ENCODE data around the gene KCNK4.
A peak's percentile ranks its signal among the peaks of the same experiment; 100 is the strongest.

Gene KCNK4

DNA sequence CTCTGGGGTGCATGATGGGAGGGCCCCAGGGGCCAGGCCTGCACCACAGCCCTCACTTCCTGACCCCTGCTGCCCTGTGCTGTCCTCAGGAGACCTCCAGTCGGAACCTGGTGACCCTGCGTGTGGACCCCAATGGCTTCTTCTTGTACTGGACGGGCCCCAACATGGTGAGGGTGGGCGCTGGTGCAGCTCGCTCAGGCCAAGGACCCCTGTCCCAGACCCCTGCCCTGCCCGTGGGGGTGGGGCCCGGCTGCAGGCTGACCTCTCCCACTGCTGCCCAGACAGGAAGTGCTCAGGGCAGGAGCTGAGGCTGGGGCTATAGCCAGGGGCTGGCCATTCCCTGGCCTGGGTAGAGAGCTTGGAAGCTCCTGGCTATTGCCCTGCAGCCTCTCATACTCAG is 36.8 kb upstream of the KCNK4 start:
- DNase-seq = no peak

DNA sequence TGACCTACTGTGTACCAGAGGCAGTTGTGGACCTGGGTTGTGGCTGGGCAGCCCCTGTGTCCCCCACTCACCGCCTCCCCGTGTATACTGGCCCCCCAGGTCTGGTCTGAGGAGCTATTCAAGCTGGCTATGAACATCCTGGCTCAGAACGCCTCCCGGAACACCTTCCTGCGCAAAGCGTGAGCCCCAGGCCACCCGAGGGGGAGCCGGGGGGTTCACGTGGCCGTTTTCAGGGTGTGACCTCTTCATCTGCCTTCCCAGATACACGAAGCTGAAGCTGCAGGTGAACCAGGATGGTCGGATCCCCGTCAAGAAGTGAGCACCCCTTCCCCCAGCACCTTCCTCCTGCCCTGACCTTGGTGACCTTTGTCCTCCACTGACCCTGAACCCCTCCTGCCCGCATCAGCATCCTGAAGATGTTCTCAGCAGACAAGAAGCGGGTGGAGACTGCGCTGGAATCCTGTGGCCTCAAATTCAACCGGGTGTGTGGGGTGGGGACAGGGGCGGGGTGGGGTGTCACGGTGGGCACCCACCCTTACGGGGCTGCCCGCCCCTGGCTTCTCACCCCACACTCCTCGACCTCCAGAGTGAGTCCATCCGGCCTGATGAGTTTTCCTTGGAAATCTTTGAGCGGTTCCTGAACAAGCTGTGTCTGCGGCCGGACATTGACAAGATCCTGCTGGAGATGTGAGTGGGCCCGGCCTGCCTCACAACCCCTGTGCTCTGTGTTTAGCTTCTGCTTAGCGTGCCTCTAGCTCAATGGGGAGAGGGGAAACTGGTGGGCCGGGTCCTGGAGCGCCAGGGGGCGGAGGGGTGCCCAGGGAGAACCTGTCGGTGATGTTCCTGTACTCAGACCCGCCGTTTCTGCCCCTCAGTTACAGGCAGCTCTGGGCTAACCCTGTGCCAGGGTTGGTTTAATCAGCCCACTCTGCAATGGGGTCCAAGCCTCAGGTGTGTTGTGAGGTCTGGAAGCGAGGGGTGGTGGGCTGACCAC is 35.7 kb upstream of the KCNK4 start:
- no peak for DNase-seq

DNA sequence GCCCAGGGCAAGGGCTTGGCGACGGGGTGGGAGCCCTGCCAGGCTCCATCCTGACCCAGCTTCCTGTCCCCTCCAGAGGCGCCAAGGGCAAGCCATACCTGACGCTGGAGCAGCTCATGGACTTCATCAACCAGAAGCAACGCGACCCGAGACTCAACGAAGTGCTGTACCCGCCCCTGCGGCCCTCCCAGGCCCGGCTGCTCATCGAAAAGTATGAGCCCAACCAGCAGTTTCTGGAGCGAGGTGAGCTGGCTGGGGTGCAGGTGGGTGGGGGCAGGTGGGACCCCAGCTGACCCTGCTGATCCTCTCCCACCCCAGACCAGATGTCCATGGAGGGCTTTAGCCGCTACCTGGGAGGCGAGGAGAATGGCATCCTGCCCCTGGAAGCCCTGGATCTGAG is 34.8 kb upstream of the KCNK4 start:
- no peak for DNase-seq

DNA sequence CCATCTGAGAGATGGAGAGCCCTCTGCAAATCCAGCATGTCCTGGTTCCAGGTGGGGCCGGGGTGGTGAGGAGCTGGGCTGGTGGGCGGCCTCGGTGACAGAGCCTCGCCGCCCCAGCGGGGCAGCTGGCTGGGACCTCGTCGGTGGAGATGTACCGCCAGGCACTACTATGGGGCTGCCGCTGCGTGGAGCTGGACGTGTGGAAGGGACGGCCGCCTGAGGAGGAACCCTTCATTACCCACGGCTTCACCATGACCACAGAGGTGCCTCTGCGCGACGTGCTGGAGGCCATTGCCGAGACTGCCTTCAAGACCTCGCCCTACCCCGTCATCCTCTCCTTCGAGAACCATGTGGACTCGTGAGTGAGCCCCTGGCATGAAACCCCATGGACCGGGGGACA is 32.7 kb upstream of the KCNK4 start:
- DNase-seq = no peak

DNA sequence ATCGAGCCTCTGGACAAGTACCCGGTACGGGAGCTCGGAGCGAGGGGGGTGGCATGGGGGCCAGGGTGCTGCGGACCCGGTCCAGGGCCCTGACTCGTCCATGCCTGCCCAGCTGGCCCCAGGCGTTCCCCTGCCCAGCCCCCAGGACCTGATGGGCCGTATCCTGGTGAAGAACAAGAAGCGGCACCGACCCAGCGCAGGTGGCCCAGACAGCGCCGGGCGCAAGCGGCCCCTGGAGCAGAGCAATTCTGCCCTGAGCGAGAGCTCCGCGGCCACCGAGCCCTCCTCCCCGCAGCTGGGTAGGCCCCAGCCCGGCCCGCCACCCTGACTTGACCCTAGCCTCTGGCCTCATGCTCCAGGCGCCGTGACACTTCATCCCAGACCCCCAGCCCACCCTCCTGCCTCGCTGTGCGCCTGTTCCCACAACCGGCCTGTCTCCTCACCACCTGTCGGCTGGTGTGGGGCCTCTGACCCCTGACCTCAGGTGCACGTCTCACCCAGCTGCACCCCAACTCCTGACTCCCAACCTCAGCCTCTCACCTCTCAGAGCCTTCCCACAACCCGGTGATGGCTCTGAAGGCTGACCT is 32.1 kb upstream of the KCNK4 start:
- DNase-seq = no peak

DNA sequence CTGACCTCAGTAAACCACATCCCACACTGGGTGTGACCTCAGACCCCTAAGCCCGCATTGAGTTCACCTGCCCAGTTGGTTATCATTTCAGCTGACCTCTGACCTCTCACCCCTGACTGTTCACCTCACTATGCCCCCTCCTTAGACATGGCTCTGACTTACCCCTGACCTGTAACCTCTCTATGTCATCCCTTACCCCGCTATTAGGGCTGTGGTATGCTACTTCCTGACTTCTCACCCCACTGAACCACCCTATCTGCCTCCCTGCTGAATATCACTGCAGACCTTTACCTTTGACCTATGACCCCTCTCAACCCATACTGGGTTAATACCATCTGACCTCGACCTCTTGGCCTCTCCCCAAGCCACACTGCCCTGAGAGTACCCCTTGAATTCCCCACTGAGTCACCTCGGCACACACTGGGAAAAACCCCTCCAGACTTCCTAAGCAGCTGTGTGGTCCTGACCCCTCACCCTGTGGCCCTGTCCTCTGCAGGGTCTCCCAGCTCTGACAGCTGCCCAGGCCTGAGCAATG is 31.5 kb upstream of the KCNK4 start:
- DNase-seq = no peak

DNA sequence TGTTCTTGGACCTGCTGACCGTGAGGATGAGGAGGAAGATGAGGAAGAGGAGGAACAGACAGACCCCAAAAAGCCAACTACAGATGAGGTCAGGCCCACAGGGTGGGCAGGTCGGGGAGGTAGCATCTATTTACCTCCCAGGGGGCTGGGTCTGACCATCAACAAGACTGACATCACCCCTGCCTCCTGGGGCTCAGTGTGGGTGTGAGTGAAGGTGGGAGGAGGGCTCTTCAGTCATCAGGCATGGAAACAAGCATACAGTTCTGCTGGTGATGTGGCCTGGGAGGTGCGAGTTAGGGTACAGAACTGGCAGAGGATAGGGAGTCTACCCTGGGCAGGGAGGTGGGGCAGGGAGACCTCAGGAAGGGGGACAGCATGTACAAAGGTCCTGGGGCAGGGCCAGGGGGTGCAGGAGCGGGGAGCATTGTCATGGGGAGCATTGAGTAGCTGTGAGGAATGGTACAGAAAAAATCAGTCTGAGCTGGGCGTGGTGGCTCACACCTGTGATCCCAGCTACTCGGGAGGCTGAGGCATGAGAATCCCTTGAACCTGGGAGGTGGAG is 30.9 kb upstream of the KCNK4 start:
- no peak for DNase-seq

DNA sequence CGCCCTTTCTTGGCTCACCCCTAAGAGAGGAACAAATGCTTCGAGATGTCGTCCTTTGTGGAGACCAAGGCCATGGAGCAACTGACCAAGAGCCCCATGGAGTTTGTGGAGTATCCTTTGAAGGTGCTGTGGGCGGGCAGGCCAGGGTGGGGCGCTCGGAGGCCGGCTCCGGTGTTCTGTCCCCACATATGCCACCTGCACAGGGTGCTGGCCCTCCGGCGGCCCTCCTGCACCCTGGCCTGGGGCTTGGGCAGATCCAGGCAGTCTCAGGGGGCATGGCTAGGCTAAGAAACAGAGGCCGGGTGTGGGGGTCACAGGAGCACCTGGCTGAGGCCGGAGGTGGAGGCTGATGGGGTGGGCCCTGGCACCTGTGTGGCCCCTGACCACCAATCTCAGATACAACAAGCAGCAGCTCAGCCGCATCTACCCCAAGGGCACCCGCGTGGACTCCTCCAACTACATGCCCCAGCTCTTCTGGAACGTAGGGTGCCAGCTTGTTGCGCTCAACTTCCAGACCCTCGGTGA is 29.5 kb upstream of the KCNK4 start:
- DNase-seq = no peak

DNA sequence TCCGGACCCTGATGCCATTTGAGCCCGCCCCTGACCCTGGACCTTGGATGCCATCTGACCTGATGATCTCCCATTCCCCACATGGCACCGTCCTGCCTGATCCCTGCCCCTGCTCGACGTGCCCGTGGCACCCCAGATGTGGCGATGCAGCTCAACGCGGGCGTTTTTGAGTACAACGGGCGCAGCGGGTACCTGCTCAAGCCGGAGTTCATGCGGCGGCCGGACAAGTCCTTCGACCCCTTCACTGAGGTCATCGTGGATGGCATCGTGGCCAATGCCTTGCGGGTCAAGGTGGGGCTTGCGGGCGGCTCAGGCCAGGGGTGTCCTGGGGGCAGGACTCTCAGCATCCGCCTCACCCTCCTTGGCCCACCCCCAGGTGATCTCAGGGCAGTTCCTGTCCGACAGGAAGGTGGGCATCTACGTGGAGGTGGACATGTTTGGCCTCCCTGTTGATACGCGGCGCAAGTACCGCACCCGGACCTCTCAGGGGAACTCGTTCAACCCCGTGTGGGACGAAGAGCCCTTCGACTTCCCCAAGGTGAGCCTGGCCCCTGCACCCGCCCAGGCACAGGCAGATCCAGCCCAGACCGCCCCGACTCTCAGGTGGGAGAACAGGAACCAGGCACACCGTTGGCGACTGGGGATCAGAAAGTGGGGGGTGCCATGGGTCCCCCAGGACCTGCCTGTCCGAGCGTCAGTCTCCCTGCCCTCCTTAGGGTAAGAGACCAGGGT is 28.7 kb upstream of the KCNK4 start:
- no peak for DNase-seq

DNA sequence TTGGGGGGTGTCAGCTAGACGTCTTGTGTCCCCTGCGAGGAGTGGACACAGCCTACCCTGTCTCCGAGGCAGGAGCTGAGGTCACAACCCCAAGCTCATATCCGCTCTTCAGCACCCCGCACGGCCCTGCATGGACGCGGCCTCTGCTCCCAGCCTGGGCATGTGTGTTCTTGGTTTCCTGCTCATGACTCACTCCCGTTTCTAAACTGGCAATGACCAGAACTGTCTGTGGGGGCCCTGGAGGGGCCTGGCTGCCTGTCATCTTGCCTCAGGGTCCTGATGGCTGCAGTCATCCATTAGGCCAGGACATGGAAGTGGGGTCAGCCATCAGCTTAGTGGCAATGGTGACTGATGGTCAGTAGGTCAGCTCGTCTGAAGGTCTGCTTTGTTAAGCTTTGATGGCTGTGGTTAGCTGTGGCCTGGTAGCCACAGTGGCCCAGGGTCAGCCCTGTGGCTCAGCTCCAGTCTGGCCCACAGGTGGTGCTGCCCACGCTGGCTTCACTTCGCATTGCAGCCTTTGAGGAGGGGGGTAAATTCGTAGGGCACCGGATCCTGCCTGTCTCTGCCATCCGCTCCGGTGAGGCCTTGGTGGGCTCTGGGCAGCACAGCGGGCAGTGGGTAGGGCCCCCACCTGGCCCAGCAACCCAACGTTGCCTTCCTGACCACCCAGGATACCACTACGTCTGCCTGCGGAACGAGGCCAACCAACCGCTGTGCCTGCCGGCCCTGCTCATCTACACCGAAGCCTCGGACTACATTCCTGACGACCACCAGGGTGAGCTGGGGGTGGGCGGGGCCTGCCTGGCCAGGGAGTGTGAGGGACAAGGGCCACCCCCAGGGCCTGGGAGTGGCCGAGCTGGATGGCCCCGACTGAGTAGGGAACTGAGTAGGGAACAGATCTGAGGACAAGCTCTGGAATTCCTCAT is 27.8 kb upstream of the KCNK4 start:
- no peak for DNase-seq

DNA sequence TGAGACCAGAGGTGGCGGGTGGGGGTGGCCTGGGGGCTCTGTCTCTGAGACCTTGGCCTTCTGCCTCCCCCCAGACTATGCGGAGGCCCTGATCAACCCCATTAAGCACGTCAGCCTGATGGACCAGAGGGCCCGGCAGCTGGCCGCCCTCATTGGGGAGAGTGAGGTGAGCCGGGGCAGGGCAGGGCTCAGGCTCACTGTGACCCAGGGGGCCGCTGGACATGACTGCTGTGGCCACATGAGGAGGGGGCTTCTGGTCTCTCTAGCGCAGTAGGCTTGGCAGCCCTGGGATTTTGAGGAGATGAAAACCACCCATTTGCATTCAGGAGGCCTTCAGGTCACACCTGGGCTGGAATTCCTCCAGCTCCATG is 27.2 kb upstream of the KCNK4 start:
- DNase-seq = no peak

DNA sequence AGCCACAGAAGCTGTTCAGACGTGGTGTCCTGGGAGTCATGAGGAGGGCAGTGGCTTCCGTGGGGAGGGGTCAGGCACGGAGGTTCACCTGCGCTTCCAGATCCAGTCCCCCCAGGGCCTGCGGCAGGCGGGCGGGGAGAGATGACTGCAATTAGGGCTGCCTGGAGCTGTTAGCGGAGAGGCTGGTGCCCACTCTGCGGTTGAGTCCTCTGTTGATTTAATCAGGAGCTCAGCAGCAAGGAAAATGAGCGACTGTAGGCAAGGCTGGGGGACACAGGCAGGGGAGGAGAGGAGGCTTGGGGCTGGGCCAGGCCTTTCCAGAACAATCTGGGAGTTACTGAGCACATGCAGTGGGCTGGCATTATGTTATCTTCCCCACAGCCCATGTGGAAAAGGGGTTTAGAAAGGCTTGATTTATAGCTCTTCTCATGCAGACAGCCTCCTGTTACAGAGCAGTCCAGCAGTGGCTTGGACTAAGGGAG is 26.7 kb upstream of the KCNK4 start:
- no peak for DNase-seq

DNA sequence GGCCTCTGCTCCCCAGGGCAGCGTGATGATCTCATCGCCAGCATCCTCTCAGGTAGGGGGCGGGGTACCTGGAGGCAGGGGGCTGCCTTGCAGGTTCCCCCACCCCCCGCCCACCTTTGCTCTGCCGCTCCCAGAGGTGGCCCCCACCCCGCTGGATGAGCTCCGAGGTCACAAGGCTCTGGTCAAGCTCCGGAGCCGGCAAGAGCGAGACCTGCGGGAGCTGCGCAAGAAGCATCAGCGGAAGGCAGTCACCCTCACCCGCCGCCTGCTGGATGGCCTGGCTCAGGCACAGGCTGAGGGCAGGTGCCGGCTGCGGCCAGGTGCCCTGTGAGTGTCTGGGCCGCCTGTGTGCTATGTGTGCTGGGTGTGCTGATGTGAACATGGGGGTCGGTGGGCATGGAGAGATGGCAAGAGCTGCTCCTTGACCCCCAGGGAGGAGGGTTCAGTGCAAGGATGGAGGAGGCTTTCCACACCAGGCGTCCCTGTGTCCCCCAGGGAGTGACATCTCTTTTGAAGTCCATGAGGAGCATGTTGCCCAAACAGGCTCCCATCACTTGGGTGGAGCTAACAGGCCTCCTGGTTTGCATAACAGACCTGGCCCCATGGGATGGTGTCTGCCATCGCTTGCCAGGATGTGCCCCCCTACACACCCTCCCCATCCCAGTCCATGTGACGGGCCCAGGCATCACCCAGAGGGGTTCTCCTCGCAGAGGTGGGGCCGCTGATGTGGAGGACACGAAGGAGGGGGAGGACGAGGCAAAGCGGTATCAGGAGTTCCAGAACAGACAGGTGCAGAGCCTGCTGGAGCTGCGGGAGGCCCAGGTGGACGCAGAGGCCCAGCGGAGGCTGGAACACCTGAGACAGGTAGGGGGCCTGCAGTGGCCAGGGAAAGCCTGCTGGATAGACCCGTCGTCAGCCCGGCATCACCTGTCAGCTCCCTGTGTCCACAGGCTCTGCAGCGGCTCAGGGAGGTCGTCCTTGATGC is 25.6 kb upstream of the KCNK4 start:
- no peak for DNase-seq

DNA sequence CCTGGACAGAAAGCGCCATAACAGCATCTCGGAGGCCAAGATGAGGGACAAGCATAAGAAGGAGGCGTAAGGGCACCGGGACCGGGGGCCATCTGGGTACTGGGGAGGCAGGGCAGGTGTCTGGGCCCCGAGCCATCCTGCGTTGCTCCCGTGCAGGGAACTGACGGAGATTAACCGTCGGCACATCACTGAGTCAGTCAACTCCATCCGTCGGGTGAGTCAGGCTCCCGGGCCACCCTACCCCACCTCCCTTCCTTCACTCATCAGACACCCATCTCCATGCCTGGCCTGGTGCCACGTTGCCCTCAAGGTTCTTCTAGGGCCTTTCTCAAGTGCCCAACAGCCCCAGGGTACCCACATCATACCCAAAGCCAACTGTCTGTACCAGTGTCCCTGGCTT is 24.8 kb upstream of the KCNK4 start:
- no peak for DNase-seq

DNA sequence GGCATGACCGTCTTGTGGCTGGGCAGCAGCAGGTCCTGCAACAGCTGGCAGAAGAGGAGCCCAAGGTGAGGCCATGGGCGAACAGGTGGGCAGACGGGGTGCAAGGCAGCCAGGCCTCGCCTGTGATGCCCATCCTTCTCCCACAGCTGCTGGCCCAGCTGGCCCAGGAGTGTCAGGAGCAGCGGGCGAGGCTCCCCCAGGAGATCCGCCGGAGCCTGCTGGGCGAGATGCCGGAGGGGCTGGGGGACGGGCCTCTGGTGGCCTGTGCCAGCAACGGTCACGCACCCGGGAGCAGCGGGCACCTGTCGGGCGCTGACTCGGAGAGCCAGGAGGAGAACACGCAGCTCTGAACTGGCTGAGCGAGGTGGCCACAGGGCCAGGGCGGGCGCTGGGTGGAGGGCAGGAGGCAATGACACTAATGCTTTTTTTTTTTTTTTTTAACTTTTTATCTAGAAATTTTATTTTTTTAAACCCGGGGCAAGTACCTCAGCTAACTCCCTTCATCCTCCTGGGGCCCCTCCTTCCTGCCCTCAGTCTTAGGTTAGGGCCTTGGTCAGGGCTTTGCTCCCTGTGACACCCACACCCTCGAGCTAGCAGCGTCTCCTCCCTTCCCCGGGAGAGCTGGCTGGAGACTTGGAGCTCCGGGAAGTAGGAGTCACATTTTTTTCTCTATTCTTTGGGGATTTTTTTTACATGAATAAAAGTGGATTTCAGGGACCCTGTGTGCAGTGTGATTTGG is 23.7 kb upstream of the KCNK4 start:
- no peak for DNase-seq

DNA sequence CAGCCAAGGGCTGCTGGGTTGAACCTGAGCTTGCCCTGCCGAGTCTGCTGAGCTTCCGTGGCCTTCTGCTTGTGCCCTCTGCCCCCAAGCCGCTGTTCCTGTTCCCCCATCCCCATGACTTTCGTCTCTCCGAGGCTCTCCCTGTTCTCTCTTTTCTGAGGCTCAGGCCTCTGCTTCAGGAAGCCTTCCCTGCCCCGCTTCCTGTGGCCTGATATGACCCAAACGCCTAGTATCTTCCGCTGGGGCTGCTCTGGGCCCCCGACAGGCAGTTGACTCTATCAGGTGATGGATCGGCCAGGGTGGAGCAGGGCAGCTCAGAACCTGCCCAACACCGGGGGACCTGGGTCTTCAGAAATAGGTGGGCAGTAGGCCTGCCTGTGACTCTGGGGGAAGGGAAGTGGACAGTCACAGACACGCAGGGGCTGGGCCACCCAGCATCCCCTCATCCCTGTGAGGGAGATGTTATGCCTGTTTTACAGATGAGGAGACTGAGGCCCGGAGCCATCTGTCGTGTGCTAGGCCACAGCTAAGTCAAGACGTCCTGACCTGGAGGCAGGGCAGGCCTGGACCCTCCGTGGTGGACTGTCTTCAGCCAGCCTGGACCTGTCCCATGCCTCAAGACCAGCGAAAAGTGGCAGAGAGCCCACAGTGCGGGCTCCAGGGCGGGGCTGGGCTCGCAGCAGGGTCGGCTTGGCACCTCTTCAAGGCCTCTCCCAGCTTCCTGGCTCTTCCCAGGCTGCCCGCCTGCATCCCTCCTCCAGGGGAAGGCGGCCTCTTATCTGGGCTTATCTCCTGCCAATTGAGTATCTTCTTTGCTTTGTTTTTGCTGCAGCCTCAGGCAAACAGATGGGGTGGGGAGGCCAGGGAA is 22.8 kb upstream of the KCNK4 start:
- no peak for DNase-seq

DNA sequence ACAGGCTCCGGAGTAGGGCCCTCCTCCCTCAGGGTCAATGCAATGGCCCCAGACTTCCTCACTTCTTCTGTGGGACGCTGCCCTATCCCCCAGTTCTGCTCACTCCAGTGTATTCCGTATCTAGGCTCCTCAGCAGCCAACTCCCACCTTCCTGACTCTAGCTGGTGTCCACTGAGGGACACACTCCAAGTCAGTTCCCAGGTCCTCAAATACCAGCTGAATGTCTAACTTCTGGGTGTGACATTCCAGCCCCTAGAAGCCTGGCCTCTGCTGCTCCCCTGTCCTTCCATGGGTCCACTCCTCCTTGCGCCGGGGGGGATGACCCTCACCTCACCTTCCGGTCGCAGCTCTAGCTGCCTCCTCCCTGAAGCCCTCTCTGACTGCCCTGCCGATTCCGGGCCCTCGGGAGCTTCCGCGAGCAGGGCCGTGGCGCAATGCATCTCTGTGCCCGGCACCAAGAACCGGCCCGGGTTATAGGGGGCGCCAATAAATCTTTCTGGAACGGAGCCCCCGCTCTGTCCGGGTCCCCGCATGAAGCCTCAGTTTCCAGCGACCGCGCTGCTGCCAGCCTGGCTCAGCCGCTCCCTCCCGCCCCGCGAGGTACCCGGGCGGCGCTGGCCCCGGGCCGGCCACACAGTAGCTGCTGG is 22.1 kb upstream of the KCNK4 start:
- DNase-seq = peak; percentile 42
